ENCODE measurements around the gene DPCD.

The DPCD gene

GRCh38 chr10:101656890-101657289, 68.8 kb downstream of the DPCD start:
- H3K36me3 ChIP-seq, result peaks cover 69% of the 10 kb centered on the region
- H3K4me1 ChIP-seq (ENCODE audit: control insufficient read depth in 1 of 2, insufficient read depth in 1 of 2, low read depth in 1 of 2, low read length in 1 of 2), result no peaks in the 10 kb centered on the region
- no peak overlapping the region for H3K4me3 ChIP-seq (ENCODE audit: low read depth in 1 of 2, low read length in 1 of 2)
- no peak overlapping the region for H3K27ac ChIP-seq
- TF ChIP-seq, protein P1, sequence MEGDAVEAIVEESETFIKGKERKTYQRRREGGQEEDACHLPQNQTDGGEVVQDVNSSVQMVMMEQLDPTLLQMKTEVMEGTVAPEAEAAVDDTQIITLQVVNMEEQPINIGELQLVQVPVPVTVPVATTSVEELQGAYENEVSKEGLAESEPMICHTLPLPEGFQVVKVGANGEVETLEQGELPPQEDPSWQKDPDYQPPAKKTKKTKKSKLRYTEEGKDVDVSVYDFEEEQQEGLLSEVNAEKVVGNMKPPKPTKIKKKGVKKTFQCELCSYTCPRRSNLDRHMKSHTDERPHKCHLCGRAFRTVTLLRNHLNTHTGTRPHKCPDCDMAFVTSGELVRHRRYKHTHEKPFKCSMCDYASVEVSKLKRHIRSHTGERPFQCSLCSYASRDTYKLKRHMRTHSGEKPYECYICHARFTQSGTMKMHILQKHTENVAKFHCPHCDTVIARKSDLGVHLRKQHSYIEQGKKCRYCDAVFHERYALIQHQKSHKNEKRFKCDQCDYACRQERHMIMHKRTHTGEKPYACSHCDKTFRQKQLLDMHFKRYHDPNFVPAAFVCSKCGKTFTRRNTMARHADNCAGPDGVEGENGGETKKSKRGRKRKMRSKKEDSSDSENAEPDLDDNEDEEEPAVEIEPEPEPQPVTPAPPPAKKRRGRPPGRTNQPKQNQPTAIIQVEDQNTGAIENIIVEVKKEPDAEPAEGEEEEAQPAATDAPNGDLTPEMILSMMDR (IDR thresholded peaks at IDR 0.05), result no peak
- no peaks in the 10 kb centered on the region for H3K9me3 ChIP-seq
- no peaks in the 10 kb centered on the region for H3K27me3 ChIP-seq

DNA sequence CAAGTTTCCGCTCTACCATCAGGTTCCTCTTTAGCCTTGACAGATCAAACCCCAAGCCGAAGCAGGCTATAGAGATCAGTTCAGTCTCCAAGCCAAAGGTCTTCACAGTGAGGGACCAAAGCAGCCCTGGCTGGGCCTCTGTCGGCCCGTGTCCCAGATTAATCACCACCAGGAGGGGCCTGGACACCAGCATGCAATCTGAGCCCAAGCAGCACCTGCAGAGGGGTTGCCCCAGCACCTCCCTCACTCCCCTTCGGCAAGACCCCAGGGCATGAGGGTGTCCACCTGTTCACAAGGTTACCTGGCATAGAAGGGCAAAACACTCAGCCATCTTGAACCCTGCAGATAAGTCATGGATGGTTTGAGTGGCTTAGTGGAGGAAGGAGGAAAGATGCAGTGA, 70.9 kb downstream of the DPCD start:
- no peaks in the 10 kb centered on the region for H3K9me3 ChIP-seq
- H3K4me3 ChIP-seq (ENCODE audit: low read depth in 1 of 2, low read length in 1 of 2), result no peak overlapping the region
- TF ChIP-seq, protein P1 (IDR thresholded peaks at IDR 0.05), result no peak
- no peak overlapping the region for H3K27ac ChIP-seq
- H3K36me3 ChIP-seq, result peaks cover 86% of the 10 kb centered on the region
- H3K27me3 ChIP-seq, result no peaks in the 10 kb centered on the region
- H3K4me1 ChIP-seq (ENCODE audit: control insufficient read depth in 1 of 2, insufficient read depth in 1 of 2, low read depth in 1 of 2, low read length in 1 of 2), result no peaks in the 10 kb centered on the region

All from neutrophil (primary cell).